LNCAP (cell line): Measurements from ENCODE around the gene PMM1.

Experiments used
- CTCF ChIP-seq: fragments of 450-650 bp; IDR thresholded peaks from 2 replicates; pipeline ENCODE4 v1.5.1; 2017; ENCODE audit warnings: mild to moderate bottlenecking

Gene PMM1

GRCh38 chr22:41534219-41534618, 55.4 kb downstream of the PMM1 start:
- TF ChIP-seq CTCF: no peak

GRCh38 chr22:41532908-41533825, 56.5 kb downstream of the PMM1 start:
- peak; percentile 90 for TF ChIP-seq CTCF

GRCh38 chr22:41531715-41532477, 57.7 kb downstream of the PMM1 start:
- no peak for TF ChIP-seq CTCF

GRCh38 chr22:41530890-41531714, 58.5 kb downstream of the PMM1 start:
- TF ChIP-seq CTCF: no peak

- TF ChIP-seq CTCF: no peak
These were observed 60.6 kb downstream of the PMM1 start for GRCh38 chr22:41528938-41529561.

GRCh38 chr22:41528132-41528766, 61.4 kb downstream of the PMM1 start:
- TF ChIP-seq CTCF: no peak
